Measurements from ENCODE around the gene SIRT4.

The SIRT4 gene

DNA sequence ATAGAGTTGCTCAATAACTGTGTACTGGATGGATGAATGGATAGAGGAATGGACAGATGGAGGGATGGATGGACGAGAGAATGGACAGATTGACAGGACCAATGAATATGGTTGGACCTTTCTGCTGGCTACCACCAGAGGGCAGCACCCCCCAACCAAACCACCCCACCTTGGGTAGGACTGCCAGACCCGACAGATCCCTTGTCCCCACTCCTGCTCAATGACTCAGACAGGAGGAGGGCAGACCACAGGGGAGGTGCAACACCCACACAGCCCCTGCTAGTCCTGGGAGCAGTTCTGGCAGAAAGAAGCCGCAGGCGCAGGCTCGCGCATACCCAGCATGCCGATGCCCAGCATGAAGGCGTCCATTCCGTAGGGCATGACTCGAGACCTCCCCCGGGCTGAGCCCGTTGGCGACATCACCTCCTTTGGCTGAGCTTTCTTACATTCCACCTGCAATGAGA, 54.5 kb downstream of the SIRT4 start:
- H3K36me3 ChIP-seq (ENCODE audit: control insufficient read depth, insufficient read depth, low read length): peaks cover 66% of the 10 kb centered on the region
- H3K27ac ChIP-seq (ENCODE audit: low read depth, low read length): no peak overlapping the region
- no peaks in the 10 kb centered on the region for H3K27me3 ChIP-seq (ENCODE audit: control insufficient read depth, insufficient read depth, low read length)

DNA sequence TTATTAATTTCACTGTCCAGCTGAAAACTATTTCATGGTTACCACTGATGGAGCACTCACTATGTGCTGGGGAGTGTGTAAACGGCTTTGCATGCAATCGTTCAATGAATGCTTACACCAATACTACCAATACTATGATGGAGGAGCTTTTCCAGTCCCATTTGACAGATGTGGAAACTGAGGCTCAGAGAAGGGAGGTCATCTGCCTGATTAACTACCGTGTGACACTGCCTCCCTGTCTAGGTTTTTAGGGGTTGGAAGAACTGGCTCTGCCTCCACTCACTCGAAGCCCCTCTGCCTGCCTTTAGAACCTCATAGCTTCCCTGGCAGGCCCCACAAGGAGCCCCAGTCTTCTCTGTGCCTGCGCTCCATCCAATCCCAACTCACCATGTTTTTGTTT, 55.0 kb downstream of the SIRT4 start:
- no peaks in the 10 kb centered on the region for H3K9me3 ChIP-seq (ENCODE audit: control insufficient read depth, insufficient read depth, low read depth, low read length)
- peaks cover 64% of the 10 kb centered on the region for H3K36me3 ChIP-seq (ENCODE audit: control insufficient read depth, insufficient read depth, low read length)
- no peaks in the 10 kb centered on the region for H3K27me3 ChIP-seq (ENCODE audit: control insufficient read depth, insufficient read depth, low read length)
- H3K4me1 ChIP-seq (ENCODE audit: control insufficient read depth, insufficient read depth, low read length): peaks cover 34% of the 10 kb centered on the region
- no peak overlapping the region for H3K9ac ChIP-seq (ENCODE audit: low read length)
- no peak overlapping the region for H3K27ac ChIP-seq (ENCODE audit: low read depth, low read length)
- H3K4me3 ChIP-seq (ENCODE audit: low read depth, low read length): no peak overlapping the region

More for the DNA sequence above, 54.5 kb downstream of the SIRT4 start:
- no peak overlapping the region for H3K4me3 ChIP-seq (ENCODE audit: low read depth, low read length)
- no peak overlapping the region for H3K9ac ChIP-seq (ENCODE audit: low read length)
- H3K9me3 ChIP-seq (ENCODE audit: control insufficient read depth, insufficient read depth, low read depth, low read length): no peaks in the 10 kb centered on the region
- peaks cover 31% of the 10 kb centered on the region for H3K4me1 ChIP-seq (ENCODE audit: control insufficient read depth, insufficient read depth, low read length)

DNA sequence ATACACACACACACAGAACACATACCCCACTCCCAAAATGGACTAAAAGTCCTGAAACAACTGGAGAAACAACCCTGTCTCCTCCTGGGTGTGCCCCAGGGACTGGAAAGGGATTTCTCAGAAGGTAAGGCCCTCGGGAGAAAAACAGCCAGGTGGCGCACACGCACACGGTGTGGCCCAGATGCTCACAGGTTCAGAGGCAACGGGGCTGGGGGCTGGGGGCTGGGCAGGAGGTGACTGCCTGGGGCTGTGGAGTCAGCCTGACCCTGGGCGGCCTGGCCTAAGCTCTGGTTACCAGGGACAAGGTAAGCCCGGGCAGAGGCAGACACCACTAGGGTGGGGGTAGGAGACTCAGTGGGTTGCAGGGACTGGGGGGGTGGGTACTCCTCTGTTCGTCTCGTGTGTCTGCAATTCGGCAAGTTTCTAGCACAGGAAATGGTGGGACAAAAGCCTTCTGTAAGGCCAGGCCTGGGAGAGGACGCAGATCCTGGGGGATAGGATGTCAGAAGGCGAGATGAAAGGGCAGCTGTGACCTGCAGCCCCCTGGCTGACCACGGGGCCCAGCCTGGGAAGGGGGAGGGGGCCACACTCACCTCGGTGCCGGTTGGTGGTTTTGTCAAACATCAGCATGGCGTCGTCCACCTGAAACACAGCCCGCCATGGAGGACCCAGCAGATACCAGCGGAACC, 56.4 kb downstream of the SIRT4 start:
- Histone ChIP-seq H3K27me3 (ENCODE audit: control insufficient read depth, insufficient read depth, low read length) (no peaks in the 10 kb centered on the region), H3K9ac (ENCODE audit: low read length) (peak overlapping the region; percentile 11), H3K36me3 (ENCODE audit: control insufficient read depth, insufficient read depth, low read length) (peaks cover 58% of the 10 kb centered on the region), H3K27ac (ENCODE audit: low read depth, low read length) (peak overlapping the region; percentile 44; the same call in 1 of the 2 replicates), H3K4me3 (ENCODE audit: low read depth, low read length) (no peak overlapping the region), H3K4me1 (ENCODE audit: control insufficient read depth, insufficient read depth, low read length) (peaks cover 46% of the 10 kb centered on the region), H3K9me3 (ENCODE audit: control insufficient read depth, insufficient read depth, low read depth, low read length) (no peaks in the 10 kb centered on the region)

DNA sequence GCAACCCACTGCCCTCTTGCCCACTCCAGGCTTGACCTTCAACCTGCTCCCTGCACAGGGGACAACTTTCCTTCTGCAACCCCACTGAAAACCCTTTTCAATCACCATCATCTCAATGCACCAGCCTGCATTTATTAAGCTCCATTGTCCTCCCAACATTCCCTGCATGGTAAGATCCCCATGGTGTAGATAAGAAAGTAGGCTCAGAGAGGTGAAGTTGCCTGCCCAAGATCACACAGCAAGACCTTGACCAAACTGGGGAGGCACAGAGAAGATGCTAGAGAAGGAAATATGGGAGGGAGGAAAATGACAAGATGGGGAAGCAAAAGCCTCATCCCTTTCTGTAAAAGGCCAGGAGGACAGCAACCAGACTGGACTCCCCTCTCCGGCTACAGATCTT, 57.0 kb downstream of the SIRT4 start:
- no peaks in the 10 kb centered on the region for H3K27me3 ChIP-seq (ENCODE audit: control insufficient read depth, insufficient read depth, low read length)
- H3K36me3 ChIP-seq (ENCODE audit: control insufficient read depth, insufficient read depth, low read length): peaks cover 54% of the 10 kb centered on the region
- H3K27ac ChIP-seq (ENCODE audit: low read depth, low read length): no peak overlapping the region; the same call in 1 of the 2 replicates
- H3K4me1 ChIP-seq (ENCODE audit: control insufficient read depth, insufficient read depth, low read length): peaks cover 46% of the 10 kb centered on the region
- no peaks in the 10 kb centered on the region for H3K9me3 ChIP-seq (ENCODE audit: control insufficient read depth, insufficient read depth, low read depth, low read length)
- no peak overlapping the region for H3K4me3 ChIP-seq (ENCODE audit: low read depth, low read length)
- no peak overlapping the region for H3K9ac ChIP-seq (ENCODE audit: low read length)

DNA sequence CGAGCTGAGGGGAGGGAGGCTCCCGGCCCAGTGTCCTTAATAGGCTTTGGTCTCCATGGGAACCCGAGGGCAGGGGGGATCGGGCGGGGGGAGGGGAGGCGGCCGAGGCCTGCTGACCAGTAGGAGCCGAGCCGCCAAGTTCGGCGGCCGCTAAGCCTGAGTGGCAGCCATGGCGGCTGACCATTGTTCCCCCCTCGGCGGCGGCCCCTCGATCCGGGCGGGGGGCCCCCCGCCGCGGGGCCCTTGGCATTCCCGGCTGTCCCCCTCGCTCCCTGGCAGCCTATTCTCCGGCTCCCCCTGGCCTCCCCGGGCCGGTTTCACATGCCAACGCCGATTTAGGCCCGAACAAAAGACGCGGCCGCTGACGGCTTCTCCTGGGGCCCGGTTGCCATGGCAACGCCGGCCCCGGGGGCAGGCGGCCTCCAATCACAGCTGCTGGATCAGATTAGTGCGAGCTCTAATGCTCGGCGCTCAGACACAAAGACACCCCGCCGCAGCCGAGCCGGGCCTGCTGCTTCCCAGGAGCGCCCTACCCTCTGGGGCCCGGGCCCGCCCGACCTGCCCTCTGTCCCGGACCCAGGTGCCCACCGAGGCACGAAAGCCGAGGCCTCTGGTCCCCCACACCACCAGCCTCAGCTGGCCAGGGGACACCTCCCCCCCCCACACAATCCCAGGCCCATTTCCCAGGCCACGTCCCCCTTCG, 59.5 kb downstream of the SIRT4 start:
- Histone ChIP-seq H3K36me3 (ENCODE audit: control insufficient read depth, insufficient read depth, low read length) (peaks cover 58% of the 10 kb centered on the region), H3K9ac (ENCODE audit: low read length) (peak overlapping the region; percentile 63), H3K9me3 (ENCODE audit: control insufficient read depth, insufficient read depth, low read depth, low read length) (no peaks in the 10 kb centered on the region), H3K4me1 (ENCODE audit: control insufficient read depth, insufficient read depth, low read length) (peaks cover 46% of the 10 kb centered on the region), H3K4me3 (ENCODE audit: low read depth, low read length) (peak overlapping the region; percentile 57), H3K27ac (ENCODE audit: low read depth, low read length) (peak overlapping the region; percentile 90), H3K27me3 (ENCODE audit: control insufficient read depth, insufficient read depth, low read length) (no peaks in the 10 kb centered on the region)
